Nephron (organoid): Measurements from ENCODE around the gene STOML2.
A peak's percentile ranks its signal among the peaks of the same experiment; 100 is the strongest.

Experiments
- H3K27ac Mint-ChIP-seq, 3 experiments: 2 replicates each; pipeline ENCODE4 v1.8.0; 2020; ENCODE audit warnings: mixed read lengths in 3 of 3, mild to moderate bottlenecking in 2 of 3, moderate library complexity in 1 of 3
- H3K27me3 Mint-ChIP-seq: 2 replicates; pipeline ENCODE4 v1.8.0; 2021; ENCODE audit warnings: low read depth, mild to moderate bottlenecking, moderate library complexity, mixed read lengths
- H3K36me3 Mint-ChIP-seq: 2 replicates; pipeline ENCODE4 v1.8.0; 2020; ENCODE audit warnings: low read depth, mixed read lengths
- H3K4me1 Mint-ChIP-seq: 2 replicates; pipeline ENCODE4 v1.8.0; 2020; ENCODE audit warnings: mixed read lengths
- H3K4me3 Mint-ChIP-seq, 3 experiments: 2 replicates each; pipeline ENCODE4 v1.8.0; 2020; ENCODE audit warnings: mild to moderate bottlenecking in 3 of 3, mixed read lengths in 3 of 3, moderate library complexity in 2 of 3
- H3K9me3 Mint-ChIP-seq: 2 replicates; pipeline ENCODE4 v1.8.0; 2020; ENCODE audit warnings: mixed read lengths
- CTCF ChIP-seq, 3 experiments: fragments of 200-600 bp; sonication (generic); IDR thresholded peaks; one replicate each; pipeline ENCODE4 v1.5.0; 2021; ENCODE audit warnings: antibody characterized with exemption in 3 of 3; ENCODE audit not compliant: unreplicated experiment in 3 of 3

The STOML2 gene

GRCh38 chr9:35114113-35114839 lies 11.3 kb upstream of the STOML2 start:
- peak overlapping the region; percentile 93 to 97 (median 94) for H3K4me3 Mint-ChIP-seq
- peaks cover 5% of the 10 kb centered on the region for H3K27me3 Mint-ChIP-seq

GRCh38 chr9:35112257-35113020 lies 9.5 kb upstream of the STOML2 start:
- Mint-ChIP-seq H3K27me3 (no peaks in the 10 kb centered on the region), H3K27ac (peak overlapping the region; percentile 90 to 95 (median 91)), H3K4me3 (peak overlapping the region; percentile 88 to 90 (median 90)), H3K9me3 (no peaks in the 10 kb centered on the region), H3K36me3 (peaks cover 6% of the 10 kb centered on the region), H3K4me1 (peaks cover 47% of the 10 kb centered on the region)
- no peak for TF ChIP-seq CTCF (IDR thresholded peaks at IDR 0.05; ENCODE audit: unreplicated experiment in 3 of 3)

More at GRCh38 chr9:35114113-35114839, 11.3 kb upstream of the STOML2 start:
- no peak for TF ChIP-seq CTCF (IDR thresholded peaks at IDR 0.05; ENCODE audit: unreplicated experiment in 3 of 3)
- Mint-ChIP-seq H3K4me1 (peaks cover 47% of the 10 kb centered on the region), H3K9me3 (no peaks in the 10 kb centered on the region), H3K36me3 (peaks cover 3% of the 10 kb centered on the region), H3K27ac (peak overlapping the region; percentile 90 to 97 (median 93))

- H3K36me3 Mint-ChIP-seq: peaks cover 7% of the 10 kb centered on the region
- H3K9me3 Mint-ChIP-seq: no peaks in the 10 kb centered on the region
- peak overlapping the region; percentile 90 to 95 (median 91) for H3K27ac Mint-ChIP-seq
- TF ChIP-seq CTCF (IDR thresholded peaks at IDR 0.05; ENCODE audit: unreplicated experiment in 3 of 3): no peak
- no peaks in the 10 kb centered on the region for H3K27me3 Mint-ChIP-seq
- H3K4me3 Mint-ChIP-seq: peak overlapping the region; percentile 88 to 90 (median 90)
- H3K4me1 Mint-ChIP-seq: peaks cover 42% of the 10 kb centered on the region
Measured at GRCh38 chr9:35111001-35111933, 8.3 kb upstream of the STOML2 start.

GRCh38 chr9:35110327-35110761 lies 7.4 kb upstream of the STOML2 start:
- Mint-ChIP-seq H3K4me1 (peaks cover 41% of the 10 kb centered on the region), H3K27me3 (no peaks in the 10 kb centered on the region), H3K9me3 (no peaks in the 10 kb centered on the region), H3K4me3 (peak overlapping the region; percentile 88 to 90 (median 90)), H3K36me3 (peaks cover 16% of the 10 kb centered on the region), H3K27ac (peak overlapping the region in 2 of 3 experiments; percentile 90 to 91)
- TF ChIP-seq CTCF (IDR thresholded peaks at IDR 0.05; ENCODE audit: unreplicated experiment in 3 of 3): no peak

GRCh38 chr9:35108946-35109575 lies 6.1 kb upstream of the STOML2 start:
- peaks cover 36% of the 10 kb centered on the region for H3K4me1 Mint-ChIP-seq
- peaks cover 25% of the 10 kb centered on the region for H3K36me3 Mint-ChIP-seq
- no peaks in the 10 kb centered on the region for H3K27me3 Mint-ChIP-seq
- H3K9me3 Mint-ChIP-seq: no peaks in the 10 kb centered on the region
- TF ChIP-seq CTCF (IDR thresholded peaks at IDR 0.05; ENCODE audit: unreplicated experiment in 3 of 3): no peak
- peak overlapping the region; percentile 88 to 90 (median 90) for H3K4me3 Mint-ChIP-seq
- H3K27ac Mint-ChIP-seq: no peak overlapping the region
